Activated B cell treated with CpG ODN at 0.5 μM for 24 hours (primary cell): ENCODE data around the gene PRKAG1. TPM values are rescaled to one million over a fixed set of nuclear protein-coding genes. Genes with fewer than 3 reads are reported as not detected.

Experiments
- ATAC-seq: fragments of 200-7000 bp; cut with Tn5 transposase; one replicate; pipeline ENCODE4 v1.10.0; 2021; ENCODE audit warnings: low read depth, mild to moderate bottlenecking, moderate library complexity
- CTCF ChIA-PET: fragments of 350-600 bp; sonication (Branson Sonifier 250); formaldehyde crosslinking; loops from one replicate; lab custom pipeline; 2021; ENCODE audit warnings: antibody characterized with exemption; lab: Charles Lee
- POLR2A ChIA-PET: fragments of 350-600 bp; sonication (Branson Sonifier 250); formaldehyde crosslinking; loops from one replicate; lab custom pipeline; 2021; ENCODE audit warnings: antibody characterized with exemption; lab: Charles Lee
- DNase-seq: peaks from one replicate; pipeline ENCODE4 v3.0.0; 2022
- H3K27ac Mint-ChIP-seq: one replicate; pipeline ENCODE4 v1.8.0; 2020; ENCODE audit warnings: mixed read lengths
- H3K27me3 Mint-ChIP-seq: one replicate; pipeline ENCODE4 v1.8.0; 2021; ENCODE audit warnings: mixed read lengths
- H3K36me3 Mint-ChIP-seq: one replicate; pipeline ENCODE4 v1.8.0; 2021; ENCODE audit warnings: low read depth, mixed read lengths
- H3K4me1 Mint-ChIP-seq: one replicate; pipeline ENCODE4 v1.8.0; 2021; ENCODE audit warnings: mixed read lengths
- H3K4me3 Mint-ChIP-seq: one replicate; pipeline ENCODE4 v1.8.0; 2020; ENCODE audit warnings: mild to moderate bottlenecking, mixed read lengths
- H3K9me3 Mint-ChIP-seq: one replicate; pipeline ENCODE4 v1.8.0; 2020; ENCODE audit warnings: mixed read lengths
- intact Hi-C: fragments of 100-400 bp; cut with micrococcal nuclease; formaldehyde crosslinking; loops from one replicate; pipeline ENCODE4 v1.15.1; 2024
- total RNA-seq: library from RNA; stranded (reverse); gene quantifications from 2 replicates; pipeline ENCODE4 v1.2.3, GENCODE V29; 2022
- TF ChIP-seq, protein P1 (sequence below): fragments of 200-600 bp; IDR thresholded peaks from one replicate; pipeline ENCODE4 v1.8.0; 2022; ENCODE audit warnings: antibody characterized with exemption, mild to moderate bottlenecking

The PRKAG1 gene
- total RNA-seq, 1 donor from 2014 or later: 70.5 TPM

DNA sequence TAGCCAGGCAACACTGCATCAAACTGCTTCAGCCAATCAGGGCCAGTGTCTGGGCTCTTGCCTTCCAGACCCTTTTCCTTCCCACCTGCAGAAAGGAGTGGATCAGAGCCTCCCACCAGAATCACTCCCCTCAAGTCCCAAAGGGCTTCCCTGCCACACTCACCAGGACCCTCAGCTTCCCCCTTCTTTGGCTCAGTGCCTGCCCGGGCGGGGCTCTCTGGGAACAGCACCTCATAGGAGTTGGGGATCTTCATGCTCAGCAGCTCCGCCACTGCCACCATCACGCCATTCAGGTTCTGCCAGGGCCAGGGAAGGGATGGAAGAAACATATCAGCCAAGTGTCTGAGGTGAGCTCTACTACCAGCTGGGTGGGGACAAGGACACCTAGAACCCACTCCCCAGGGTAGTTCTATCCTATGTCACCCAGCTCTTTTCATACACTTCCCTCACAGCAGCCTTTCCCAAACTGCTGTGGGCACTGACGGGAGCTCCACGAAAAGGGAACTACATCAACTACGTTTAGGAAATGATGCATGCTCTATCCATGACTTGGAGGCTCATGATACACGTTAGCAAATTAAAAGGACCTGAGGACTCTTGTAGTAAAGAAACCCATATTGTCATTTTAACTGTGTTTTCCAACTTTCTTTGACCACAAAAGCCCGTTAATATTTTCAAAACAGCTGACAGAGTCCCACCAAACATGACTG, 9.4 kb upstream of the PRKAG1 start:
- Mint-ChIP-seq H3K27me3 (no peaks in the 10 kb centered on the region), H3K27ac (no peak overlapping the region), H3K9me3 (no peaks in the 10 kb centered on the region), H3K4me3 (no peak overlapping the region), H3K4me1 (no peaks in the 10 kb centered on the region), H3K36me3 (peaks cover 82% of the 10 kb centered on the region)
- ChIA-PET CTCF (no interaction called here), POLR2A (interaction anchor here (0.6 kb wide), 1 partner anchor 8 kb away, joined by 6 read pairs; no protein-coding TSS in a partner anchor)
- intact Hi-C loops: no loop called here
- TF ChIP-seq, protein P1, sequence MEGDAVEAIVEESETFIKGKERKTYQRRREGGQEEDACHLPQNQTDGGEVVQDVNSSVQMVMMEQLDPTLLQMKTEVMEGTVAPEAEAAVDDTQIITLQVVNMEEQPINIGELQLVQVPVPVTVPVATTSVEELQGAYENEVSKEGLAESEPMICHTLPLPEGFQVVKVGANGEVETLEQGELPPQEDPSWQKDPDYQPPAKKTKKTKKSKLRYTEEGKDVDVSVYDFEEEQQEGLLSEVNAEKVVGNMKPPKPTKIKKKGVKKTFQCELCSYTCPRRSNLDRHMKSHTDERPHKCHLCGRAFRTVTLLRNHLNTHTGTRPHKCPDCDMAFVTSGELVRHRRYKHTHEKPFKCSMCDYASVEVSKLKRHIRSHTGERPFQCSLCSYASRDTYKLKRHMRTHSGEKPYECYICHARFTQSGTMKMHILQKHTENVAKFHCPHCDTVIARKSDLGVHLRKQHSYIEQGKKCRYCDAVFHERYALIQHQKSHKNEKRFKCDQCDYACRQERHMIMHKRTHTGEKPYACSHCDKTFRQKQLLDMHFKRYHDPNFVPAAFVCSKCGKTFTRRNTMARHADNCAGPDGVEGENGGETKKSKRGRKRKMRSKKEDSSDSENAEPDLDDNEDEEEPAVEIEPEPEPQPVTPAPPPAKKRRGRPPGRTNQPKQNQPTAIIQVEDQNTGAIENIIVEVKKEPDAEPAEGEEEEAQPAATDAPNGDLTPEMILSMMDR: no peak
- no peak for DNase-seq
- no peak for ATAC-seq

DNA sequence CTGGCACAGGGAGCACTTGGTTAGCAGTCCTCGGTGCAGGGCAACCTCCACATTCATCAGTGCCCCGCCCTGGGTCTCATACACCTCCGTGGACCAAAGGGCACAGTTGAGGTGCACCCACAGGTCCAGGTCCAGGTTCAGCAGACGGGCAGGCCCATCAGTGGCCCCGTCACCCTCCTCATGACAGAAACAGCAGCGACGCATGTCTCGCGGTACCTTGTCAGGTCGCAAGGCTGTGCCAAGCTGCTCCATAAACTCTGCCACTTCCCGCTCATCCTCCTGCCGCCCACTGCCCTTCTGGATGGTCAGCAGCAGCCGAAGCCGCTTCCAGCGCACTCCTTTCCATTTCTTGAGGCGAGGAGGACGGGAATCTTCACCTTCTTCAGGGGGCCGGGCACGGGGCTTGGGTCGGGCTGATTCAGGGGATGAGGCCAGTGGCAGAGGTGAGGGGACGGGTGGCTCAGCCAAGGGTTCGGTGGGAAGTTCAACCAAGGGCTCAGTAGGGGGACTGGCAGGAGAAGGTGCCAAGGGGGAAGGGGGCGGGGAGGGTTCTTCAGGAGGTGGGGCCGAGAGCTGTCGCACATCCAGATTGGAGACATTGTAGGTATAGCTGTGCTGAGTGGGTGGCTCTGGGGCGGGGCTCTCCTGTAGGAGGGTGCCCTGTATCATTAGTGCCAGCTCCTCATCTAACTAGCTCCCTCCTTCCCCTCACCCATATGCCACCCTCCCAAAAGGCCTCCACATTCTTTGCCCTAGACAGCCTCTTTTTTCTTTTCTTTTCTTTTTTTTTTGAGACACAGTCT, 8.3 kb upstream of the PRKAG1 start:
- DNase-seq (no peak), ATAC-seq (no peak)
- ChIA-PET CTCF (no interaction called here), POLR2A (no interaction called here)
- no peaks in the 10 kb centered on the region for H3K4me1 Mint-ChIP-seq
- no peaks in the 10 kb centered on the region for H3K27me3 Mint-ChIP-seq
- no peak overlapping the region for H3K4me3 Mint-ChIP-seq
- no peak overlapping the region for H3K27ac Mint-ChIP-seq
- H3K36me3 Mint-ChIP-seq: peaks cover 85% of the 10 kb centered on the region
- TF ChIP-seq, protein P1: no peak
- intact Hi-C loops: no loop called here
- no peaks in the 10 kb centered on the region for H3K9me3 Mint-ChIP-seq

DNA sequence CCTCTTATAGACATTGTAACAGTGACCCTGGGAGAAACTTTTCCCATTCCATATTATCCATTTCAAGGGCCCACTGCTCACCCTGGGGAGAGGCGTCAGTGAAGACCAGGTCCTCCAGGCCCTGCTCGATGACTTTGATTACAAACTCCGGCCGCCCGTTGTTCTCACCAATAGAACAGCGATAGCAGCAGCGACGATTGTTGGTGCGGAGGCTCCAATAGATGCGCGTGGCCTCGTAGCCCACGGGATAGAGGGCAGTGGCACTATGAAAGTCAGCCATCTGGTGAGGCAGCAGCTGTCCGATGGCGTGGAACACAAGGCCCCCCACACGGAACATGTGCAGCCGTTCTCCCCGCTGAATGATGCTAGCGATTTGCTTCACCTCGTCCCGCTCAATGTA, 7.5 kb upstream of the PRKAG1 start:
- TF ChIP-seq, protein P1: no peak
- H3K27me3 Mint-ChIP-seq: no peaks in the 10 kb centered on the region
- CTCF ChIA-PET: no interaction called here
- H3K4me1 Mint-ChIP-seq: no peaks in the 10 kb centered on the region
- peaks cover 87% of the 10 kb centered on the region for H3K36me3 Mint-ChIP-seq
- DNase-seq: no peak
- no peaks in the 10 kb centered on the region for H3K9me3 Mint-ChIP-seq
- no peak overlapping the region for H3K4me3 Mint-ChIP-seq
- POLR2A ChIA-PET: no interaction called here
- H3K27ac Mint-ChIP-seq: no peak overlapping the region
- intact Hi-C loops: no loop called here
- no peak for ATAC-seq

DNA sequence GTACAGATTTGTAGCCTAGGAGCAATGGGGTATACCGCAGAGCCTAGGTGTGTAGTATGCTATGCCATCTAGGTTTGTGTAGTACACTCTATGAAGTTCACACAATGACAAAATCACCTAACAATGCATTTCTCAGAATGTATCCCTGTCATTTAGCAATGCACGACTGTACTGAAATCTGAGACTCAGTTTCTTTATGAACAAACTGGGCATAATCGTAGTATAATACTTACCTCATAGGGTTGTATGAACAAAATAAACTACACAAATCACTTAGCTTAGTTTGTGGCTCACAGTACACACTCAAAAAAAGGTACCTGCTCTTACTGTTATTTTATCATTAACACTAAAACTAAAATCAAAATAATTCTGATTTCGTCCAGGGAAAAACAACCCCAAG, 6.9 kb upstream of the PRKAG1 start:
- Mint-ChIP-seq H3K27ac (no peak overlapping the region), H3K27me3 (no peaks in the 10 kb centered on the region), H3K9me3 (no peaks in the 10 kb centered on the region), H3K4me1 (no peaks in the 10 kb centered on the region), H3K4me3 (no peak overlapping the region), H3K36me3 (peaks cover 88% of the 10 kb centered on the region)
- TF ChIP-seq, protein P1: no peak
- ATAC-seq (no peak), DNase-seq (no peak)
- intact Hi-C loops: no loop called here
- ChIA-PET CTCF (no interaction called here), POLR2A (no interaction called here)

DNA sequence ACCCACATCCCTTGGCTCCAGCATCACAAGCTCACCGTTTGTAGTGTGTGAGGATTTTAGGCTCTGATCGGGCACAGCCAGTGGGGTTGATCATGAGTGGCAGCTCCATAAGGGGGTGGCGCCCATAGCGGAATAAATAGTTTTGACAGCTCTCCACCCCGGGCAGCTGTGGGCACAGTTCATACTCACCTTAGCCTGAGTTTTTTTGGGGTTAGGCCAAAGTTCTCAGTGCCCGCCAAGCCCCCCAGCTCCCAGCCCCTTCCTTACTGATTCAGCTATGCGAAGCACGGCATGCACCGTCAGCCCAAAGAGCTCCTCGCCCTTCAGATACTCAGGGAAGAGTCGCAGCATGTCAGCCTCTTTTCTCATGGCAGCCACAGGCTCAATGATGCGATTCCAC, 6.0 kb upstream of the PRKAG1 start:
- ChIA-PET POLR2A (interaction anchor here (1.5 kb wide), 1 partner anchor 12 kb away, joined by 4 read pairs; no protein-coding TSS in a partner anchor), CTCF (interaction anchor here (0.9 kb wide), 1 partner anchor 41 kb away, joined by 3 read pairs; no protein-coding TSS in a partner anchor)
- Mint-ChIP-seq H3K36me3 (peaks cover 83% of the 10 kb centered on the region), H3K27me3 (no peaks in the 10 kb centered on the region), H3K4me3 (no peak overlapping the region), H3K27ac (no peak overlapping the region), H3K4me1 (peaks cover 5% of the 10 kb centered on the region), H3K9me3 (no peaks in the 10 kb centered on the region)
- TF ChIP-seq, protein P1: no peak
- ATAC-seq (no peak), DNase-seq (no peak)
- intact Hi-C loops: no loop called here
